Measurements from ENCODE around the gene KCNJ5.

- TF ChIP-seq CTCF (IDR thresholded peaks at IDR 0.05) = no peak
- TF ChIP-seq POLR2A (IDR thresholded peaks at IDR 0.05) = no peak
These were observed 24.9 kb downstream of the KCNJ5 start for GRCh38 chr11:128916037-128916572.

All from uterus (tissue), 2 donors.